Renal cortex interstitium (tissue), 11 donors: ENCODE measurements around the gene TGFBR3L. TPM values are rescaled to one million over a fixed set of nuclear protein-coding genes. Genes with fewer than 3 reads are reported as not detected.
"Not testable (repeated sequence)": the region's sequence is repeated elsewhere in the genome, so short reads cannot be mapped to it uniquely, and the experiment has no call there.

Experiments used
- DNase-seq, 11 donors: peaks; one replicate each; pipeline ENCODE4 v3.0.0-alpha.2; 2013; ENCODE audit warnings: low read depth in 9 of 11, low spot score in 4 of 11; ENCODE audit errors: extremely low read depth in 1 of 11
- polyA plus RNA-seq, 3 donors: library from polyadenylated mRNA; unstranded; fragments of 120-200 nt; gene quantifications; one replicate each; pipeline ENCODE4 v1.2.1, GENCODE V29; 2013; ENCODE audit not compliant: insufficient read length in 3 of 3

TGFBR3L gene
- polyA plus RNA-seq, 3 donors = 0.33 to 1.1 (median 1.0) TPM

DNA sequence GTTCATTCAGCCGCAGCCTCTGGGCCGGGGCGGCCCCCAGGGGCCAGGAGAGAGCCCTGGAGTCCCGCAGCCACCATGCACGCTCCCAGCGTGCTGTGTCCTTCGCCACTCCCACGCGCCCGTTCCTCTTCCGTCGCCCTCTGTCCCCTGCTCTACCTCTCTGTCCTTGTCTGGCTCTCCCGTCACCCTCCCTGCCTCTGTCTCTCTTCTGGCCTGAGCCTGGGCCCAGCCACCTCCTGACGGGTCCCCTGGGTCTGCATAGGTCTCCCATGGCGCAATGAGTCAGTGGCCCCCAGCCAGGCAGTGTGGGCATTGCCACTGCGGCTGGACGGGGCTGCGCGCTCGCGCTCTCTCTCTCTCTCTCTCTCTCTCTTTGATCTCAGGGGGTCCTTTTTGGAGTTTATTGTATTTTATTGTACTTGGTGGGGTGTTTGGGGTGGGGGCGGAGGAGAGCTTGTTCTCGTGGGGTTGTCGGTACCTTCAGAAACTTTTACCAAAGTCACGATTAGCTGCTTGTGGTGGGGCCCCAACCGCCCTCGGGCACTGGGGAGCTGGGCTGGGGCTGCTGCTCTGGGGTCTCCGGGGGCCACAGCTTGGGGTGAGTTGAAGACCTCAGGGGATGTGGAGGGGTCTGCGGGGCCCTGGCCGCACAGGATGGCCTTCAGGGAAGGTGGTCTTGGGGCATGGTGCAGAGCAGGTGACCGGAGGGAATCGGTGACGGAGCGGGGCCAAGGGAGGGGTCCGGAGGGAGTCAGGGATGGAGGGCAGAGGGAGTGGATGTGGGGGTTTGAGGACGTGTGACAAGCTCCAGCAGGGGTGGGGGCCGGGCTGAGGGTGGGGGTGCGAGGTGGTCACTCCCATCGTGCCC is 1.7 kb upstream of the TGFBR3L start:
- no peak for DNase-seq

DNA sequence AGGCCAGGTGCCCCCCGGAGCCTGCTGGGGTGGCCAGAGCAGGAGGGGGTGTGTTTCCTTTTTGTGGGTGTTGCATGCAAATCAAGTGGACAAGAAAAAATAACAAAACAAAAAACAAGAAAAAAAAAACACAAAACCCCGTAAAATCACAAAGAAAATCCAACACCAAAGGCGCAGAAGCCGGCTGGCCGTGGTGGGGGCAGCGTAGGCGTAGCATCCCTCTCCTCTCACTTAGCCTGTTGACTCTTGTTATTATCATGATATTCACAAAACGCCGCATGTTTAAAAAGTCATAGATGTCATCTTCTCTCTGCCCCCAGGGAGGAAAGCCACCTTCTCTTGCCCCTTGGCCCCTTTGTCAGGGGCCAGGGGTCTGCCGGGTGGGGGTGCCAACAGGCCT is 978 bp upstream of the TGFBR3L start:
- no peak for DNase-seq

DNA sequence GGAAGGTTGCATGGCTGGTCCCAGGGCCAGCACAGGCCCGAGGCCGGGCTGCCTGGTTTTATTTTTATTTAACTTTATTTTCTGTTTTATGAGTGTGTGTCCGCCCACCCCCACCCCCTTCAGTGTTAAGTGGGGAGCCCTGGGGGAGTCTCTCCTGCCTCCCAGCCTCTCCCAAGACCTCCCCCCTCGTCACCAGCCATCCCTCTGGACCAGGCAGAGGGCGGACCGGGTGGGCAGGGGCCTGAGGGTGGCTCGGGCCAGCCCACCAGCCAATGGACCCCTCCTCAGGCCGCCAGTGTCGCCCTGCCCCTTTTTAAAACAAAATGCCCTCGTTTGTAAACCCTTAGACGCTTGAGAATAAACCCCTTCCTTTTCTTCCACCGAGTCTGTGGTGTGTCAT is 531 bp upstream of the TGFBR3L start:
- DNase-seq = no peak

DNA sequence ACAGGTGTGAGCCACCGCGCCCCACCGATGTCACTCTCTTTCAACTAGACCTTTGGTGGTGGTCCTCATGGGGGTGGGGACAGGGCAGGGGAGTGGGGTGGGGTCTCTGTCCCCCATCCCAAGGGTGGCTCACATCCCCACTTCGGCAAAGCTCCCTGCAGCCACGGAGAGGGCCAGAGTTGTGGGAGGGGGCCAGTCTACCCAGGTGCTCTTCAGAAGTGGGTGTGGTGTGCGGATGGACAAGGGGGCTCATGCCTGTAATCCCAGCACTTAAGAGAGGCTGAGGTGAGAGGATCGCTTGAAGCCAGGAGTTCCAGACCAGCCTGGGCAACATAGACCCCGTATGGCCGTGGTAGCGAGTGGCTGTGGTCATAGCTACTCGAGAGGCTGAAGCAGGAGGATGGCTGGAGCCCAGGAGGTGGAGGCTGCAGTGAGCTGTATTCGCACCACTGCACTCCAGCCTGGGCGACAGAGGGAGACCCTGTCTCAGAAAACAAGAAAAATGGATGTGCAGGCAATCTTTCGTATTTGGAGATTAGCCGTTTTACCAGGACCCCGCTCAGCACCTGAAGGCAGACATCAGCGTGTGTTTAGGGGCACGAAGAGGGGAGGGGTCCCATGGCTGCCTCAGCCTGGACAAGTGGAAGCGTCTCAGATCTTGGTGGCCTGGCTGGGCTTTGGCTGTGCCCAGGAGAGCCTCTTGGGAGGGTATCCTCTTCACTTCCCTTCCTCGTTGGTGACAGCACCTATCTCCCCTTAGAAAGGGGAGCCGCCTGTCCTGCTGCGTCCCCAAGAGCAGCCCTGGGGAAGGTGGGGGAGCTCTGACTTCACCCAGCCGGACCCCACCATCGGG is 846 bp downstream of the TGFBR3L start:
- no peak for DNase-seq

DNA sequence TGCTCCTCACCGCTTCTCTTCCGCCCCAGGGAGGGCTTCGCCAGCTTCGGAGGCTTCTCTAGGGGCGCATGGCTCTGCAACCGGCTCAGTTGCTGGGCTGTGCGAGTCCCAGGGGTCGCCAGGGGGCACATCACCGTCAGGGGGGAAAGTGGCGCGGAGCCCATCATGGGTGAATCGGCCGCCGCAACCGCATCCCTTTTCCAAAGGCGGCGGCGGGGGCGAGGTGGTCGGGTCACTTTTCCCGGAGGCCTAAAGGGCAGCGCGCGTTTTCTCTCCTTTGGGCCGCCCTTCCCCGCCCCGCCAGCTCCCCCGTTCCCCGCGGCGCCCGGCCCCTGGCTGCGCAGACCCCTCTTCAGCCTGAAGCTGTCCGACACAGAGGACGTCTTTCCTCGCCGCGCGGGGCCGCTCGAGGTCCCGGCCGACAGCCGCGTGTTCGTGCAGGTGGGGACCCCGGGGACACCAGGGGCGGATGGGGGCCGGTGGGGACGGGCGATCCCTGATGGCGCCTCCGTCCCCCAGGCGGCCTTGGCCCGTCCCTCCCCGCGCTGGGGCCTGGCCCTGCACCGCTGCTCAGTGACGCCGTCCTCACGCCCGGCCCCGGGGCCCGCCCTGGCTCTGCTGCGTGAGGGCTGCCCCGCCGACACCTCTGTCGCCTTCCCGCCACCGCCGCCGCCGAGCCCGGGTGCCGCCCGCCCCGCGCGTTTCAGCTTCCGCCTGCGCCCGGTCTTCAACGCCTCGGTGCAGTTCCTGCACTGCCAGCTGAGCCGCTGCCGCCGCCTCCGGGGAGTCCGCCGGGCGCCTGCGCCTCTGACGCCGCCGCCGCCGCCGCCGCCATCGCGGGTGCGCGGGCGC is 1.7 kb downstream of the TGFBR3L start:
- DNase-seq = no peak

DNA sequence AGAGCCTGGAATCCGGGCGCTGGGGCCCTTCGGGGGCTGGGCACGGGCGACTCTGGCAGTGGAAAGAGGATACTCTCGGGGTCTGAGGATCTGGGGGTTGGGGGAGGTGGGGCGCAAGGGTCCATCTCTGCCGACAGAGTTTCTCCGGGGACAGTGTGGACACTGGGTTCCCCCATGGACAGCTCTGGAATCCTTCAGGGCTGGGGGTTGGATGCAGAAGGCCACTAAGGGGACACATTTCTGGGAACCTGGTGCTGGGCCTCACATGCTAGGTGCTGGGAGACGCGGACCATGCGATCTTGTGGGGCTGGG is 2.3 kb downstream of the TGFBR3L start:
- DNase-seq = no peak

DNA sequence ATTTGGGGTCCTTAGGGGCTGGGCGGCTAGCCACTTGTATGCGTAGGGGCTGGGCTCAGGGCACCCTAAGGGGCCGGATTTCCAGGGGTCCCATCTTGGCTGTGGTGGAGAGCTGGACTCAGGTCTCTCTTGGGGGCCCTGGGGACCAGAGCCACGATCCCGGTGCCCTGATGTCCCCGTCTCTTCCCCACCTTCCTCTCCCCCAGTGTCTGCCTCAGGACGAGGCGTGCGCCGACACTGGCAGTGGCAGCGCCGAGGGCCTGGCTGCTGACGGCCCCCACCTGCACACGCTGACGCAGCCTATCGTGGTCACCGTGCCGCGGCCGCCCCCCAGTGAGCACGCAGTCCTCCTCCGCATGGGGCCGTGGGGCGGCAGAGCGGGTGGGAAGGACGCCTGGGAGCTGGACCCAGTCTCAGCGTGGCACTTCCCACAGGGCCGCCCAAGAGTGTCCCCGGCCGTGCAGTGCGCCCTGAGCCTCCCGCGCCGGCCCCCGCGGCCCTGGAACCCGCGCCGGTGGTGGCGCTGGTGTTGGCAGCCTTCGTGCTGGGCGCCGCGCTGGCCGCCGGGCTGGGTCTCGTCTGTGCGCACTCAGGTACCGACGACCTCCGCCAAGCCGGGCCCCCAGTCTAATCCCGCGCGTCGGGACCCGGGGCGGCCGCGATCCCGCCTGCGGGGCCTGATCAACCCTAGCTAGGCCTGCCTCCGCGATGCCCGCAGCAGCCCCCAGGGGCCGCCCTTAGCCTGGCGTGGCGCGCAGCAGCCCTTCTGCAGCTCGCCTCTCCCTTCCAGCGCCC is 2.8 kb downstream of the TGFBR3L start:
- no peak for DNase-seq

DNA sequence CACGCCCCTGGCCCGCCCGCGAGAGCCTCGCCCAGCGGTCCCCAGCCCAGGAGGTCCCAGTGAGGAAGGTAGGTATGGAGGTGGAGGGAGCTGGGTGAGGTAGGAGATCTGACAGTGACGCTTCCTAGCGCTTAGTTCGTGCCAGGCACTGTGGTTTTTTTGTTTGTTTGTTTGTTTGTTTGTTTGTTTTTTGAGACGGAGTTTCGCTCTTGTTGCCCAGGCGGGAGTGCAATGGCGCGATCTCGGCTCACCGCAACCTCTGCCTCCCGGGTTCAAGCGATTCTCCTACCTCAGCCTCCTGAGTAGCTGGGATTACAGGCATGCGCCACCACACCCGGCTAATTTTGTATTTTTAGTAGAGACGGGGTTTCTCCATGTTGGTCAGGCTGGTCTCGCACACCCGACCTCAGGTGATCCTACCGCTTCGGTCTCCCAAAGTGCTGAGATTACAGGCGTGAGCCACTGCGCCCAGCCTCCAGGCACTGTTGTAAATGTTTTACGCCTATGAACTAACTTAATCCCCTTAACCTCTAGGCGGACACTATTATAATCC is 3.5 kb downstream of the TGFBR3L start:
- not testable (repeated sequence) for DNase-seq

DNA sequence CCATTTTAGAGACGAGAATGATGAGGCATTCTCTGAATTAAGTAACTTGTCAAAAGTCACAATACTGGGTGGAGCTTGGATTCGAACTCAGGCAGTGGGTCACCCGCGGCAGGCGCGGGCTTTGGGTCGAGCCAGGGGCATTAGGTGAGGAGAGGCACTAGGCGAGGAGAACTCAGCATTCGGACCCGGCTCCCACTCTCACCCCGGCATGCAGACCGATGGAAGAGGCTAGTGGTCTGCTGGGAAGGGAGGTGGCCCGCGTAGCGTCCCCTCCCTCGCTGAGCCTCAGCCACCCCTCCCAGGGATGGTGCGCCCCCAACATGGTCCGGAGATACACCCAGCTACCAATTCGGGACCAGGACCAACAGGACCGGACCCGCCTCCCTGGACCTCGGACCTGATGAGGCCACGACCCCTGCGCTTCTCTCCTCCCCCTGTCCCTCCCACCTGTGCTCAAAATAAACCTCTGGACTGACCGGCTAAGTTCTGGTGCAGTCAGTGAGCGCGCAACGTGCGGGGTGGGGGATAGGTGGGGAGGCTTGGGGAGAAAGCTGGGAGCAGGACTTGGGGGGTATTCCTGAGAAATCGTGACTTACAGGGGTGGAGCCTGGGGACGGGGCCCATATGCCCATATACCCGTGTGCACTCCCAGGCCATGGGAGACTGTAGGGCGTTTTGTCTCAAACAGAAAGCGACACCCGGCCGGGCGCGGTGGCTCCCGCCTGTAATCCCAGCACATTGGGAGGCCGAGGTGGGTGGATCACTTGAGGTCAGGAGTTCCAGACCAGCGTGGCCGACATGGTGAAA is 4.2 kb downstream of the TGFBR3L start:
- no peak for DNase-seq

DNA sequence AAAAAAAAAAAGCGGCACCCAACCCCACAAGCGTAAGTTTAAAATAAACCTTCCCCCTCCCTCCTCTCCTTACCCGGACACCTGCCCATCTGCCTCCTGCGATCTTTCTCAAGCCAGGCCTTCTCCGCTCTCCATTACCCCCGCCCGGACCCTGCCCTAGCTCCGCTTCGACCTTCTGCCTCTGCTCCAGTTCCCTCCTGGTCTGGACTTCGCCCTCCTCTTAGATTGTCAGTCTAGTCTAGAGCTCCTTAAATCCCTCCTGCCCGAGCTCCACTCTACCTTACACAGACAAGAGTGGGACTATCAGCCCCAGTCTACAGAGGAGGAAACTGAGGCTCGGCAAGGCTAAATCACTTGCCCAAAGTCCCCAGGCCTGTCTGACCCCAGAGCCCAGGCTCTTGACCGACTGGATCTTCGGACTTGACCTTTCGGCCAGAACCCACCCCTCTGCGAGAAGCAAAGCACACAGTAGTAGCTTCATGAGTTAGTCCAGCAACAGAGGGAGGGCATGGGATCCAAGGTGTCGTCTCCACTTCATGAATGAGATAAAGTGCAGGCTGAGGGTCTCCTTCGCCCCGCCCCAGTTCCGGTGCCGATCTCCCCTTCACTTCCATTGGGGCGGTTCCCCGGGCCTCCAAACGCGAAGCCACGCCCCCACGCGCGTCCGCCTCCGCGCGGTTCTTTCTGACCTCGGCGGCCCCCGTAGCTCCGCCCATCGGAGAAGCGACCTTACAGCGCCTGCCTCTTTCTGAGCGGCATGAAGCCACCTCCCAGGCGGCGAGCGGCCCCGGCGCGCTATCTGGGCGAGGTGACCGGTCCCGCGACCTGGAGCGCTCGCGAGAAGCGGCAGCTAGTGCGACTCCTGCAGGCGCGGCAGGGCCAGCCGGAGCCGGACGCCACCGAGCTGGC is 5.2 kb downstream of the TGFBR3L start, which contains the start of gene SNAPC2:
Gene SNAPC2, plus strand, starts transcription at position 729 of the 909 bp plus-strand sequence. Its CDS starts 29 bp downstream, at position 758.
- DNase-seq = peak; percentile 77 to 93 (median 90)

DNA sequence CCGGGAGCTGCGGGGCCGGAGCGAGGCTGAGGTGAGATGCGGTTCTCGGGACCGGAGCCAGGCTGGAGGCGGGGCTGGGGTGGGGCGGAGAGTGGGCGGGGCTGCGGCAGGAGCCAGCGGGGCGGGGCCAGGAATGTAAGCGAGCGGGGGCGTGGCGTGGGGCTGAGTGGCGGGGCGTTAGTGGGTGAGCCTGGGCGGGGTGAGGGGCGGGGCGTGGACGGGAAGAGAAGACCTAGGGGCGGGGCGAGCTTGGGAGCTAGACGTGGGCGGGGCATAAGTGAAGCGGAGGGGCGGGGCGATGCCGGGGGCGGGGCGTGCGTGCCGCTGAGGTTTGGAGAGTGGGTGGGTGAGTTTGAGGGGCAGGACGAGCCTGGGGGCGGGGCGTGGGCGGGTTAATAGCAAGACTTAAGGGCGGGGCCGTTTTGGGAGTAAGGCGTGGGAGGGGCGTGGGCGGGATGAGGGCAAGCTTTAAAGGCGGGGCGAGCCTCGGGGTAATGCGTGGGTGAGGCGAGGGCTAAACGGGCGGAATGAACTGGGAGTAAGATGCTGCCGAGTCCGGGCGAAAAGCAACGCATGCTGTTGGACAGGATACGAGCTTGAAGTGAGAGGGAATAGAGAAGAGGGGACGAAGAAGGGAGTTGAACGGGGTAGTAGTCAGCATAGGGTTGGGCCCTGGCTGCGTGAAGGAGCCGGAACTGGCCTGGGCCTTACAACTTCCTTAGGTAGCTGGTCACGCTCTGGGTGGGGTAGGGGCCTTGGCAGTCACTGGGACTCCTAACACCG is 6.1 kb downstream of the TGFBR3L start:
- peak; percentile 74 to 96 (median 92) for DNase-seq

DNA sequence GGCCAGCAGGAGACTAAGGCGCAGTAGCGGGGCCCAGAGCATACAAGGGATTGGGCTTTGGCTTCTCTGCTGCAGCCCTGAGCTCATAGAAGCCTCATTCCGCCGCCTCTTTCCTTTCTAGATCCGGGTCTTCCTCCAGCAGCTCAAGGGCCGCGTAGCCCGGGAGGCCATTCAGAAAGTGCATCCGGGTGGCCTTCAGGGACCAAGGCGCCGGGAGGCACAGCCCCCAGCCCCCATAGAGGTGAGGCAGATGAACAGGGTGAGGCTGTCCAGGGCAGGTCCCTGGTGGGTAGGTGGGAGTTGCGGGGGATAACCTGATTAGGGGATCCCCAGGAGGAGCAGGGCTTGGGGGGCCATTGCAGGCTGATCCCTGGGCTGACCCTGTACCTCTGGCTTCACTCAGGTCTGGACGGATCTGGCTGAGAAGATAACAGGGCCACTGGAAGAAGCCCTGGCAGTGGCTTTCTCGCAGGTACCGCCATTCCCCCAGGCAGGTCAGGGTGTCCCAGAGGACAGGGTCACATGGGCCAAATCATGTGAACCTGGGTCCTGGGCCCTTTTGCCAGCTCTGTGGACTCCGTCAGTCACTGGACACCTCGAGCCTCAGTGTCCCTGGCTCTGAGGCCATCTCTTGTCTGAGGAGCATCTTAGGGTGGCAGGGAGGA is 6.8 kb downstream of the TGFBR3L start:
- no peak for DNase-seq

DNA sequence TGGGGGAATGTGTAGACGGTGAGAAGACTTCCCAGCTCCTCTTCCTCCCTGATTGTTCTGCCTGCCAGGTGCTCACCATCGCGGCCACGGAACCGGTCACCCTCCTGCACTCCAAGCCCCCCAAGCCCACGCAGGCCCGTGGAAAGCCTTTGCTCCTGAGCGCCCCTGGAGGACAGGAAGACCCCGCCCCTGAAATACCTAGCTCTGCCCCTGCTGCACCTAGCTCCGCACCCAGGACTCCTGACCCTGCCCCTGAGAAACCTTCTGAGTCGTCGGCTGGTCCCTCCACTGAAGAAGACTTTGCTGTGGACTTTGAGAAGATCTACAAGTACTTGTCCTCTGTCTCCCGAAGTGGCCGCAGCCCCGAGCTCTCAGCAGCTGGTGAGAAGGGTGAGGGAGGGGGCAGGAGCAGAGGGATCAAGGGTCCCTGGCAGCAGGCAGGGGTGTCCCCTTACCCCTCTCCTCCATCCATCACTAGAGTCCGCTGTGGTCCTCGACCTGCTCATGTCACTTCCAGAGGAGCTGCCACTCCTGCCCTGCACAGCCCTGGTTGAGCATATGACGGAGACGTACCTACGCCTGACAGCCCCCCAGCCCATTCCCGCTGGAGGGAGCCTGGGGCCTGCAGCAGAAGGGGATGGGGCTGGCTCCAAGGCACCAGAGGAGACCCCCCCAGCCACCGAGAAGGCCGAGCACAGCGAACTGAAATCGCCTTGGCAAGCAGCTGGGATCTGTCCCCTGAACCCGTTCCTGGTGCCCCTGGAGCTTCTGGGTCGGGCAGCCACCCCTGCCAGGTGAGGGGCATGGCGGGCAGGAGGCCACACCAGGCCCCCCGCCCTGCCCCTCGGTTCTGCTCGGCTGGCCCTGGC is 7.6 kb downstream of the TGFBR3L start:
- no peak for DNase-seq

DNA sequence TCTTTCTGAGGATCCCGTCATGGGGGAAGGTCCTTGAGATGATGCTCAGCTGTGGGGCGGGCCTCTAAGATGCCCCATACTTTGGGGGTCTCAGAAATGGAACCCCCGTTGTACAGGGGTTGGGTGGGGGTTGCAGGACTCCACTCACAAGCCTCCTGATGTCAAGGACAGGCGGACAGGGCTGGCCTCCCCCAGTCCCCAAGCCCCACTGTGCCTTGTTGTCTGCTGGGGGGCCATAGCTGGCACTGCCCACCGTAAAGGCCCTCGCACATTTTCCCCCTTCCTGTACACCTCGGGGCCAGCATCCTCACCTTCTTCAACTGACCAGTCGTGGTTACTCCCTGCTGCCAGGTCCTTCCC is 8.2 kb downstream of the TGFBR3L start:
- no peak for DNase-seq
